ENCODE measurements around the gene DEDD.

DEDD gene

GRCh38 chr1:161162806-161163205 lies 30.3 kb upstream of the DEDD start:
- no peak for DNase-seq

- no peak for DNase-seq
These were observed 29.6 kb upstream of the DEDD start for GRCh38 chr1:161162052-161162451.

GRCh38 chr1:161161652-161162051 lies 29.2 kb upstream of the DEDD start:
- DNase-seq, result no peak

- no peak for DNase-seq
These were observed 28.2 kb upstream of the DEDD start for GRCh38 chr1:161160671-161161145.

GRCh38 chr1:161159913-161160243 lies 27.4 kb upstream of the DEDD start:
- no peak for DNase-seq

GRCh38 chr1:161159087-161159912 lies 26.8 kb upstream of the DEDD start, which contains the start of gene USP21:
TSS of gene USP21 (plus strand) at chr1:161159500. CDS start at chr1:161160641, 1,141 bp downstream.
- peak; percentile 91 to 97 (median 94) for DNase-seq

- DNase-seq, result no peak
These were observed 26.0 kb upstream of the DEDD start for GRCh38 chr1:161158316-161159010.

GRCh38 chr1:161157867-161158266 lies 25.4 kb upstream of the DEDD start:
- no peak for DNase-seq

- peak; percentile 86 to 94 (median 92) for DNase-seq
These were observed 21.3 kb upstream of the DEDD start, which contains the start of gene UFC1 for GRCh38 chr1:161153682-161154337. TSS of gene UFC1 (plus strand) at chr1:161153978. CDS start at chr1:161153998, 20 bp downstream.

GRCh38 chr1:161153176-161153575 lies 20.7 kb upstream of the DEDD start:
- DNase-seq, result peak in 1 of 4 experiments; percentile 27

GRCh38 chr1:161145832-161146231 lies 13.4 kb upstream of the DEDD start:
- DNase-seq, result no peak

GRCh38 chr1:161140755-161141400 lies 8.4 kb upstream of the DEDD start:
- DNase-seq, result no peak

GRCh38 chr1:161139766-161140165 lies 7.3 kb upstream of the DEDD start:
- DNase-seq, result peak; percentile 67 to 81 (median 74)

- peak in 2 of 4 experiments; percentile 38 to 46 for DNase-seq
These were observed 6.0 kb upstream of the DEDD start for GRCh38 chr1:161138431-161138830.

GRCh38 chr1:161137881-161138280 lies 5.4 kb upstream of the DEDD start:
- no peak for DNase-seq

GRCh38 chr1:161133220-161133740 lies 813 bp upstream of the DEDD start:
- DNase-seq, result no peak

- DNase-seq, result no peak
These were observed 701 bp downstream of the DEDD start for GRCh38 chr1:161131523-161132409.

- no peak for DNase-seq
These were observed 2.2 kb downstream of the DEDD start for GRCh38 chr1:161130266-161130665.

GRCh38 chr1:161128591-161129420 lies 3.7 kb downstream of the DEDD start:
- no peak for DNase-seq

- peak in 3 of 4 experiments; percentile 29 to 45 (median 37) for DNase-seq
These were observed 4.8 kb downstream of the DEDD start for GRCh38 chr1:161127649-161128048.
